Vagina (tissue), 2 donors: ENCODE data around the gene GRM3. TPM values are rescaled to one million over a fixed set of nuclear protein-coding genes. Genes with fewer than 3 reads are reported as not detected.

Source experiments
- DNase-seq, 2 donors: peaks; one replicate each; pipeline ENCODE4 v3.0.0-alpha.2; 2017; ENCODE audit errors: extremely low spot score in 2 of 2
- H3K27ac ChIP-seq: fragments of 200-600 bp; sonication (generic); one replicate; pipeline ENCODE4 v1.5.1; 2019
- H3K27me3 ChIP-seq: fragments of 200-600 bp; sonication (generic); one replicate; pipeline ENCODE4 v1.5.1; 2019
- H3K36me3 ChIP-seq, 2 donors: fragments of 200-600 bp; sonication (generic); one replicate each; pipeline ENCODE4 v1.5.1; 2017 to 2019
- H3K4me1 ChIP-seq: fragments of 200-600 bp; sonication (generic); one replicate; pipeline ENCODE4 v1.5.1; 2019
- H3K4me3 ChIP-seq, 2 donors: fragments of 200-600 bp; sonication (generic); 1 replicate in 1 of 2; 2 replicates in 1 of 2; pipeline ENCODE4 v1.5.1; 2016 to 2019
- H3K9me3 ChIP-seq: fragments of 200-600 bp; sonication (generic); one replicate; pipeline ENCODE4 v1.5.1; 2019
- CTCF ChIP-seq, 3 experiments: fragments of 450-650 bp in 2 of 3; fragments of 200-600 bp in 1 of 3; sonication (generic) in 1 of 3; IDR thresholded peaks; one replicate each; pipeline ENCODE4 v1.5.1; 2017 to 2019; ENCODE audit warnings: antibody characterized with exemption in 3 of 3, mild to moderate bottlenecking in 2 of 3, moderate library complexity in 2 of 3
- POLR2A ChIP-seq, 2 donors: fragments of 450-650 bp; IDR thresholded peaks; one replicate each; pipeline ENCODE4 v1.6.1; 2017; ENCODE audit warnings: antibody characterized with exemption in 2 of 2, mild to moderate bottlenecking in 2 of 2, moderate library complexity in 2 of 2
- POLR2AphosphoS5 ChIP-seq, 2 donors: sonication (generic); formaldehyde crosslinking; IDR thresholded peaks; one replicate each; pipeline ENCODE4 v1.9.0; 2017; ENCODE audit warnings: antibody characterized with exemption in 2 of 2, mild to moderate bottlenecking in 2 of 2, low read depth in 1 of 2; ENCODE audit not compliant: insufficient read depth in 1 of 2
- intact Hi-C: fragments of 100-400 bp; cut with DNase I; formaldehyde crosslinking; loops from one replicate; pipeline ENCODE4 v1.15.1; 2023
- total RNA-seq: library from RNA; depleted of rRNA; stranded (reverse); fragments of >200 nt; gene quantifications from one replicate; pipeline ENCODE4 v1.2.3, GENCODE V29; 2016

Gene GRM3
- total RNA-seq, 1 donor from 2014 or later: not detected

- TF ChIP-seq POLR2A (IDR thresholded peaks at IDR 0.05): no peak
- no peak for TF ChIP-seq CTCF (IDR thresholded peaks at IDR 0.05)
- no peak for TF ChIP-seq POLR2AphosphoS5 (IDR thresholded peaks at IDR 0.05; ENCODE audit: insufficient read depth in 1 of 2, low read depth in 1 of 2)
- H3K9me3 ChIP-seq: no peaks in the 10 kb centered on the region
- no peak overlapping the region for H3K4me3 ChIP-seq
- no peaks in the 10 kb centered on the region for H3K4me1 ChIP-seq
- no peak overlapping the region for H3K27ac ChIP-seq
- no peaks in the 10 kb centered on the region for H3K36me3 ChIP-seq
- intact Hi-C loops: no loop called here
- DNase-seq: no peak
- no peaks in the 10 kb centered on the region for H3K27me3 ChIP-seq
Observed at GRCh38 chr7:86776136-86776535, 132.4 kb downstream of the GRM3 start.

- H3K27me3 ChIP-seq: no peaks in the 10 kb centered on the region
- intact Hi-C loops: no loop called here
- H3K4me1 ChIP-seq: no peaks in the 10 kb centered on the region
- TF ChIP-seq CTCF (IDR thresholded peaks at IDR 0.05) (no peak), POLR2A (IDR thresholded peaks at IDR 0.05) (no peak), POLR2AphosphoS5 (IDR thresholded peaks at IDR 0.05; ENCODE audit: insufficient read depth in 1 of 2, low read depth in 1 of 2) (no peak)
- H3K36me3 ChIP-seq: no peaks in the 10 kb centered on the region
- no peaks in the 10 kb centered on the region for H3K9me3 ChIP-seq
- no peak overlapping the region for H3K4me3 ChIP-seq
- H3K27ac ChIP-seq: no peak overlapping the region
- DNase-seq: no peak
Observed at GRCh38 chr7:86778271-86778670, 134.6 kb downstream of the GRM3 start.

- no peak for DNase-seq
- no peak overlapping the region for H3K4me3 ChIP-seq
- TF ChIP-seq POLR2AphosphoS5 (IDR thresholded peaks at IDR 0.05; ENCODE audit: insufficient read depth in 1 of 2, low read depth in 1 of 2): no peak
- no peak for TF ChIP-seq POLR2A (IDR thresholded peaks at IDR 0.05)
- no peak for TF ChIP-seq CTCF (IDR thresholded peaks at IDR 0.05)
- intact Hi-C loops: no loop called here
- H3K27me3 ChIP-seq: no peaks in the 10 kb centered on the region
- no peaks in the 10 kb centered on the region for H3K4me1 ChIP-seq
- H3K27ac ChIP-seq: no peak overlapping the region
- H3K9me3 ChIP-seq: no peaks in the 10 kb centered on the region
- H3K36me3 ChIP-seq: no peaks in the 10 kb centered on the region
Observed at GRCh38 chr7:86784765-86785164, 141.1 kb downstream of the GRM3 start.

- DNase-seq: no peak
- H3K27me3 ChIP-seq: no peaks in the 10 kb centered on the region
- H3K36me3 ChIP-seq: no peaks in the 10 kb centered on the region
- no peaks in the 10 kb centered on the region for H3K9me3 ChIP-seq
- TF ChIP-seq POLR2AphosphoS5 (IDR thresholded peaks at IDR 0.05; ENCODE audit: insufficient read depth in 1 of 2, low read depth in 1 of 2) (no peak), POLR2A (IDR thresholded peaks at IDR 0.05) (no peak), CTCF (IDR thresholded peaks at IDR 0.05) (no peak)
- no peak overlapping the region for H3K27ac ChIP-seq
- intact Hi-C loops: no loop called here
- H3K4me3 ChIP-seq: no peak overlapping the region
- H3K4me1 ChIP-seq: no peaks in the 10 kb centered on the region
Observed at GRCh38 chr7:86785641-86786040, 141.9 kb downstream of the GRM3 start.

- intact Hi-C loops: no loop called here
- TF ChIP-seq POLR2AphosphoS5 (IDR thresholded peaks at IDR 0.05; ENCODE audit: insufficient read depth in 1 of 2, low read depth in 1 of 2) (no peak), CTCF (IDR thresholded peaks at IDR 0.05) (no peak), POLR2A (IDR thresholded peaks at IDR 0.05) (no peak)
Observed at GRCh38 chr7:86786376-86786775, 142.7 kb downstream of the GRM3 start.

More at GRCh38 chr7:86786376-86786775, 142.7 kb downstream of the GRM3 start:
- H3K9me3 ChIP-seq: no peaks in the 10 kb centered on the region
- H3K27me3 ChIP-seq: no peaks in the 10 kb centered on the region
- no peak overlapping the region for H3K27ac ChIP-seq
- no peak overlapping the region for H3K4me3 ChIP-seq
- H3K4me1 ChIP-seq: no peaks in the 10 kb centered on the region
- H3K36me3 ChIP-seq: no peaks in the 10 kb centered on the region
- no peak for DNase-seq
